T-helper 2 cell treated with Interferon-gamma antibody and Interleukin-4, amounts not matched to agents 5 μg/mL and 100 μg/mL, for 36 hours (primary cell): Measurements from ENCODE around the gene DISC1.
"Not testable (repeated sequence)": the region's sequence is repeated elsewhere in the genome, so short reads cannot be mapped to it uniquely, and the experiment has no call there.

ENCODE experiments used
- DNase-seq: peaks from one replicate; pipeline ENCODE4 v3.0.0; 2021; ENCODE audit warnings: low spot score
- H3K27ac Mint-ChIP-seq: one replicate; pipeline ENCODE4 v1.8.0; 2021; ENCODE audit warnings: mild to moderate bottlenecking, mixed read lengths
- H3K27me3 Mint-ChIP-seq: one replicate; pipeline ENCODE4 v1.8.0; 2021; ENCODE audit warnings: low read depth, mixed read lengths
- H3K36me3 Mint-ChIP-seq: one replicate; pipeline ENCODE4 v1.8.0; 2021; ENCODE audit warnings: low read depth, mixed read lengths
- H3K4me1 Mint-ChIP-seq: one replicate; pipeline ENCODE4 v1.8.0; 2021; ENCODE audit warnings: low read depth, mixed read lengths
- H3K4me3 Mint-ChIP-seq: one replicate; pipeline ENCODE4 v1.8.0; 2022; ENCODE audit warnings: mild to moderate bottlenecking, moderate library complexity, mixed read lengths
- H3K9me3 Mint-ChIP-seq: one replicate; pipeline ENCODE4 v1.8.0; 2021; ENCODE audit warnings: mixed read lengths

The DISC1 gene

DNA sequence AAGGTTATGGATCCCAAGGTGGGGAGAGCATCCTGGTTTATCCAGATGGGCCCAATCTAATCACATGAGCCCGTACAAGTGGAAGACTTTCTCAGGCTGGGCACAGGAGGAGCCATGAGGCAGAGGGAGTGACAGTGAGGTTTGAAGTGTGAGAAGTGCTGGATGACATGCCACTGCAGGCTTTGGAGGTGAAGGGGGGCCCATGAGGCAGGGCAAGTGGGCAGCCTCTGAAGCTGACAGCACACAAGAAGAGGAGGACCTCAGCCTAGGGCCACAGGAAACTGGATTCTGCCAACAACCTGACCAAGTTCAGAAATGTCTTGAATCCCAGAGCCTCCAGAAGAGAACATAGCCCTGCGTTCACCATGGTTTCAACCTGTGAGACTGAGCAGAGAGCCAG lies 311.6 kb downstream of the DISC1 start:
- DNase-seq, result no peak
- Mint-ChIP-seq H3K4me3 (no peak overlapping the region), H3K27me3 (peaks cover 4% of the 10 kb centered on the region), H3K9me3 (no peaks in the 10 kb centered on the region), H3K4me1 (no peaks in the 10 kb centered on the region), H3K27ac (no peak overlapping the region), H3K36me3 (no peaks in the 10 kb centered on the region)

- H3K4me1 Mint-ChIP-seq, result no peaks in the 10 kb centered on the region
- H3K9me3 Mint-ChIP-seq, result no peaks in the 10 kb centered on the region
- no peak overlapping the region for H3K4me3 Mint-ChIP-seq
- no peak overlapping the region for H3K27ac Mint-ChIP-seq
- H3K27me3 Mint-ChIP-seq, result peaks cover 4% of the 10 kb centered on the region
- H3K36me3 Mint-ChIP-seq, result no peaks in the 10 kb centered on the region
- DNase-seq, result no peak
These were observed 312.1 kb downstream of the DISC1 start for GRCh38 chr1:231938711-231939110.

DNA sequence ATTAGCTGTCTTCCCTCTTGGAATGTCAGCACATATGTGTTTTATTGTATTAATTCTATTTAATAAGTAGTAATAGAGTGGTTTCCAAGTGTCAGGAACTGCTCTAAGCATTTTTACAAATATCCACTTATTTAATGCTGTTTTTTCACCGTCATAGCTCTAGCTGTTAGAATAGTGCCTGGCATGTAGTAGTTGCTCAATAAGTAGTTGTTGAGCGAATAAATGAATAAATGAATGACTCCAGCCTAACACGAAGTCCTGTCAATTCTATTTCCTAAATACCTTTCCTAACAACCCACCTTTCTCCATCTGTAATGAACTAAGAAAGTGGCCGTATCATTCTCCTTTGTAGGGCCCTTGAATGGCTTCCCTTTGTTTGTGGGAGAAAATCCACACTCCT lies 312.5 kb downstream of the DISC1 start:
- Mint-ChIP-seq H3K27ac (no peak overlapping the region), H3K36me3 (no peaks in the 10 kb centered on the region), H3K27me3 (peaks cover 4% of the 10 kb centered on the region), H3K4me3 (no peak overlapping the region), H3K9me3 (no peaks in the 10 kb centered on the region), H3K4me1 (no peaks in the 10 kb centered on the region)
- no peak for DNase-seq

DNA sequence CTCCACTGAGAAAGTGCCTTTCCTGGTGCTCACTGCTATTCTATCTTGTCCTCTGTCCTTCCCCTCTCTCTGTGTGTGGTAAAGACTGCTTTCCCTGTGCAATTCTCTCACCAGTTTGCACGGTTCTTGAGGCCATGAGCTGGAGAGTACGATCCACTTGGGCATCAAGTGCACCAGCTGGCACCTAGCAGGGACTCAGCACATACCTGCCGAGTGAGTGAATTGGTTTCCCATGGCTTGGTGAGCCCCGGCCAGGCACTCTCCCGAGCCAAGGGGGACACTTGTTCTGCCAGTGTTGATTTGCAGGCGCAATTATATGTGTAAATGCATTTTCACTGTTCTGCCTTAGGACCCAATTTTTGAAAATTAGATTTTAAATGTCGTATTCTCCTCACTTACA lies 313.5 kb downstream of the DISC1 start:
- no peak overlapping the region for H3K4me3 Mint-ChIP-seq
- H3K9me3 Mint-ChIP-seq, result no peaks in the 10 kb centered on the region
- no peaks in the 10 kb centered on the region for H3K4me1 Mint-ChIP-seq
- H3K27me3 Mint-ChIP-seq, result peaks cover 4% of the 10 kb centered on the region
- no peaks in the 10 kb centered on the region for H3K36me3 Mint-ChIP-seq
- H3K27ac Mint-ChIP-seq, result no peak overlapping the region
- no peak for DNase-seq

DNA sequence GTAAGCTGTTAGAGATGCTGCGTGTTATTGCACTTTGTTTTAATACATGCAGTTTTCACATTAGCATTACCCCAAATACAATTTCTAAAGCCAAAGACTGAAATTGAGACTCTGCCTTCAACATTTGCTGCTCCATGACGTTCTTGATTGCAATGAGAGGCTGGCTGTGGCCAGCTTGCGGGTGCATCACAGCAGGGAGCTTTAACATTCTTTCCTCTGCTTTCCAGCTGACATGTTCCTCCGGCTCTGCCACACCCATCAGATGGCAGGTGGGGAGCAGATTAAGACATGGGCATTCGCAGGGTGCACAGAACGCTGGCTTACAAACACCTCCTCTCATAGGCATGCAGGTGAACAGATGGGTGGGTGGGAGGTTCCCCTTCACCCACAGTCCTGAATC lies 314.1 kb downstream of the DISC1 start:
- DNase-seq, result no peak
- no peaks in the 10 kb centered on the region for H3K9me3 Mint-ChIP-seq
- H3K4me3 Mint-ChIP-seq, result no peak overlapping the region
- no peaks in the 10 kb centered on the region for H3K36me3 Mint-ChIP-seq
- no peaks in the 10 kb centered on the region for H3K4me1 Mint-ChIP-seq
- H3K27ac Mint-ChIP-seq, result no peak overlapping the region
- H3K27me3 Mint-ChIP-seq, result peaks cover 4% of the 10 kb centered on the region

- no peak overlapping the region for H3K27ac Mint-ChIP-seq
- peaks cover 4% of the 10 kb centered on the region for H3K27me3 Mint-ChIP-seq
- no peak overlapping the region for H3K4me3 Mint-ChIP-seq
- DNase-seq, result no peak
- no peaks in the 10 kb centered on the region for H3K36me3 Mint-ChIP-seq
- no peaks in the 10 kb centered on the region for H3K9me3 Mint-ChIP-seq
- H3K4me1 Mint-ChIP-seq, result no peaks in the 10 kb centered on the region
These were observed 316.5 kb downstream of the DISC1 start for GRCh38 chr1:231943084-231943483.

DNA sequence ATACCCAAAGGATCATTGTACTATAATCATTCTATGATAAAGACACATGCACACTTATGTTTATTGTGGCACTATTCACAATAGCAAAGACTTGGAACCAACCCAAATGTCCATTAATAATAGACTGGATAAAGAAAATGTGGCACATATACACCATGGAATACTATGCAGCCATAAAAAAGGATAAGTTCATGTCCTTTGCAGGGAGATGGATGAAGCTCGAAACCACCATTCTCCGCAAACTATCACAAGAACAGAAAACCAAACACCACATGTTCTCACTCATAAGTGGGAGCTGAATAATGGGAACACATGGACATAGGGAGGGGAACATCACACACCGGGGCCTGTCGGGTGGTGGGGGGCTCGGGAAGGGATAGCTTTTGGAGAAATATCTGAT lies 321.5 kb downstream of the DISC1 start:
- H3K36me3 Mint-ChIP-seq, H3K27me3 Mint-ChIP-seq, H3K9me3 Mint-ChIP-seq, DNase-seq, H3K4me3 Mint-ChIP-seq, H3K4me1 Mint-ChIP-seq, H3K27ac Mint-ChIP-seq: not testable (repeated sequence)

- H3K36me3 Mint-ChIP-seq, result no peaks in the 10 kb centered on the region
- no peaks in the 10 kb centered on the region for H3K27me3 Mint-ChIP-seq
- no peak overlapping the region for H3K4me3 Mint-ChIP-seq
- H3K9me3 Mint-ChIP-seq, result no peaks in the 10 kb centered on the region
- H3K4me1 Mint-ChIP-seq, result no peaks in the 10 kb centered on the region
- H3K27ac Mint-ChIP-seq, result no peak overlapping the region
- no peak for DNase-seq
These were observed 322.9 kb downstream of the DISC1 start for GRCh38 chr1:231949277-231950091.

DNA sequence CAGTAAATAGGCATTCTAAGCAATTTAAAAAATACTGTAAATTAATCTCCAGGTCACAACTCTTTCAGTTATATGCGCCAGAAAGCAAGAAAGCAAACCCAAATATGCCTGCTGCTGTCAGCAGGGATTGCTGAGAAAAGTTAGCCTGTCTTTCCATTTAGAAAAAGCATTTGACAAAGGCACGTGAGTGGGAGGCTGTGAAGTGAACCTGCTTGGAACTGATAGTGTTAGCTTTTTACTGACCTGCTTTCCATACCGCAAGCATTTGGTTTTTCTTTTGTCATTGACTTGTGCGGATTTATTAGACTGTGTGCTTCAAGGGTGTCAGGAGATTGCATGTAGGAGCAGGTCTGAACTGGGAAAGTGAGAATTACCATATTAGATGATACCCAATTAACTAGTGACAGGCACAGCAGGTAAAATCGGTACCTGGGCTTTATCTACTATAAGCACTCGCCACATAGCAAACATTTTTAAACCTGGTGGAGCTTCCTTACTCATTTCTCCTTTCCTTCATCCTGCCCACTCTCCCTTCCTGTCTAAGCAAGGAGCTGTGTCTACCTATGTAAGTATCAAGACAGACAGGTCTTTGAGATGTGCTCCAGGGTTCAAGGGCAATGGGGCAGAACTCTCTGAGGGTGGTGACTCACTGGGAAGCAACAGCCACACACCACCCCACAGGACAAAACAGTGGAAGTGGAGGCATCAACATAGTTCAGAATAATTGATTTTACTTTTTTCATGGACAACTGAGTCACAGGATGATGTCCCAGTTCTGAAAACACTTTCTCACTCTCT lies 323.9 kb downstream of the DISC1 start:
- no peaks in the 10 kb centered on the region for H3K27me3 Mint-ChIP-seq
- no peak for DNase-seq
- no peak overlapping the region for H3K4me3 Mint-ChIP-seq
- no peaks in the 10 kb centered on the region for H3K4me1 Mint-ChIP-seq
- H3K36me3 Mint-ChIP-seq, result no peaks in the 10 kb centered on the region
- no peak overlapping the region for H3K27ac Mint-ChIP-seq
- no peaks in the 10 kb centered on the region for H3K9me3 Mint-ChIP-seq

DNA sequence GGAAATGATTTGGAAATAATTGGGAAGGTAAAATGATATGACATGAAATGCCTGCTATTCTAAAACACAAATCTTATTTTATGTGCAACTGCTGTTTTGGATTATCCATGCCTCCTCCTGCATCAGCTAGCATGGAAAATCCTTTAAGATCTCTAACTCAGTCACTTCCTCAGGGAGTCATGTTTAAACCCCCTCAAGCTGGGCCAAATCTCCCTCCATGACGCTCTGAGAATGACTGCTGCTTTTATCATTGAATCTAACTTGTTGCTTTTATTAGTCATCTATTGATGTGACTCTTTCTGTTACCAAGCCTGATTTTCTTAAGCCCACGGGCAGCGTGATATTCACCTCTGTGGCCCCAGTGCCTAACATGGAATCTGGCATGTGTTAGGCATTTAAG lies 324.8 kb downstream of the DISC1 start:
- Mint-ChIP-seq H3K4me3 (no peak overlapping the region), H3K9me3 (no peaks in the 10 kb centered on the region), H3K27me3 (no peaks in the 10 kb centered on the region), H3K27ac (no peak overlapping the region), H3K4me1 (no peaks in the 10 kb centered on the region), H3K36me3 (no peaks in the 10 kb centered on the region)
- no peak for DNase-seq

DNA sequence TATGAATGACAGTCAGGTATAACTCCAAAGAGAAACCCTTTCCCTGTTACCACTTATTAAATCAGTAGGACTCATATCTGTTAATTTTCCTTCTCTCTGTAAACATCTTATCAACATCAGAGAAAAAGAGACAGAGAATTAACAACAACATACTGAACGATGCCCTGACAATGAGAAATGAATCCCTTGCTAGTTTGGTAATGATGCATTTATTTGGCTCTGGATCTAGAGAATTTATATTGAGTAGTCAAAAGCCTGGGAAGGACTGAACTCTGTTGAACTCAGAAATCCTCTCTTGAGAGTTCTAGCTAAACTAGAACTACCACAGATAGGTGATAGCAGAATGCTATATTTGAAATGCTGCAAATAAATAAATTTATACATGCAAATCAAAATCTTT lies 325.6 kb downstream of the DISC1 start:
- DNase-seq, result no peak
- Mint-ChIP-seq H3K27me3 (no peaks in the 10 kb centered on the region), H3K9me3 (no peaks in the 10 kb centered on the region), H3K36me3 (no peaks in the 10 kb centered on the region), H3K4me1 (no peaks in the 10 kb centered on the region), H3K4me3 (no peak overlapping the region), H3K27ac (no peak overlapping the region)

GRCh38 chr1:231953660-231954059 lies 327.1 kb downstream of the DISC1 start:
- no peaks in the 10 kb centered on the region for H3K27me3 Mint-ChIP-seq
- no peak for DNase-seq
- no peaks in the 10 kb centered on the region for H3K9me3 Mint-ChIP-seq
- H3K27ac Mint-ChIP-seq, result no peak overlapping the region
- H3K36me3 Mint-ChIP-seq, result no peaks in the 10 kb centered on the region
- H3K4me1 Mint-ChIP-seq, result no peaks in the 10 kb centered on the region
- no peak overlapping the region for H3K4me3 Mint-ChIP-seq

DNA sequence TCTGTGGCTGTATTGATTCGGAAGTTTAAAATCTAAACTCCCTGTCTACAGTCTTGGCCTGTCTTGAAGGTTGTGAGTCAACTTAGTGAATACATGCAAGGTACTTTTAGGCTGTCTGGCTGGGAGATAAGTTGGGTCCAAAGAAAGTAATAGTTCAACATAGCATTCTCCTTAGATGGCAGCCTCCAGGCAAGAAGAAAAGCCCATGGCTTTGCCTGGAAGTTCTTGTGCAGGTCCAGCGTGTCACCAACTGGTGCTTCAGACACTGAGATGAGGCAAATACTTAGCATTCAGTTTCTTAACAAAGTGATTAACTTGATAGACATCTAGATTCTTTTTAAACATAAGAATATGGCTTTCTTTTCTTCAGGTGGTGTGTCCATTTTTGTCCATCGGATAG lies 328.2 kb downstream of the DISC1 start:
- no peak for DNase-seq
- Mint-ChIP-seq H3K36me3 (no peaks in the 10 kb centered on the region), H3K4me1 (no peaks in the 10 kb centered on the region), H3K4me3 (no peak overlapping the region), H3K27me3 (no peaks in the 10 kb centered on the region), H3K27ac (no peak overlapping the region), H3K9me3 (no peaks in the 10 kb centered on the region)

- Mint-ChIP-seq H3K4me3 (no peak overlapping the region), H3K36me3 (no peaks in the 10 kb centered on the region), H3K27me3 (no peaks in the 10 kb centered on the region), H3K9me3 (no peaks in the 10 kb centered on the region), H3K4me1 (no peaks in the 10 kb centered on the region), H3K27ac (no peak overlapping the region)
- DNase-seq, result no peak
These were observed 330.8 kb downstream of the DISC1 start for GRCh38 chr1:231957359-231957758.
